SK-N-SH (cell line): ENCODE results near the gene HERC5. TPM values are rescaled to one million over a fixed set of nuclear protein-coding genes. Genes with fewer than 3 reads are reported as not detected.

Experiments
- CTCF ChIA-PET: fragments of 300-600, 350-600 bp; formaldehyde crosslinking; extraction: SDS; loops from one replicate; lab custom pipeline; 2021; lab: Yijun Ruan, JAX
- POLR2A ChIA-PET: fragments of 350-600 bp; sonication (Branson Sonifier 250); formaldehyde crosslinking; extraction: SDS; loops from one replicate; lab custom pipeline; 2020; ENCODE audit warnings: antibody characterized with exemption, inconsistent platforms; lab: Yijun Ruan, JAX
- DNase-seq: peaks from one replicate; pipeline ENCODE4 v3.0.0; 2012
- H2AFZ ChIP-seq: fragments of 200-600 bp; sonication (generic); 2 replicates; pipeline ENCODE4 v1.8.1; 2016; ENCODE audit warnings: antibody characterized with exemption, mild to moderate bottlenecking, low read depth
- H3F3A ChIP-seq: fragments of 200-600 bp; sonication (generic); replicated peaks from 2 replicates; pipeline ENCODE3; 2016; ENCODE audit warnings: antibody characterized with exemption, mild to moderate bottlenecking; ENCODE audit not compliant: insufficient read depth
- H3K27ac ChIP-seq, 2 experiments: fragments of 200-500 bp in 1 of 2; fragments of 200-600 bp in 1 of 2; sonication (Bioruptor generic) in 1 of 2; sonication (generic), shearing (Covaris generic) in 1 of 2; 2 replicates each; pipeline versions ENCODE4 v1.5.1 to v1.6.1; 2014 to 2016; ENCODE audit warnings: low read depth in 2 of 2, inconsistent platforms in 1 of 2, low read length in 1 of 2, mild to moderate bottlenecking in 1 of 2, mixed read lengths in 1 of 2
- H3K27me3 ChIP-seq: fragments of 200-600 bp; sonication (generic), shearing (Covaris generic); 2 replicates; pipeline ENCODE4 v1.6.1; 2016; ENCODE audit warnings: mixed run types; ENCODE audit not compliant: insufficient read depth
- H3K36me3 ChIP-seq, 2 experiments: fragments of 200-500 bp in 1 of 2; fragments of 200-600 bp in 1 of 2; sonication (Bioruptor generic) in 1 of 2; sonication (generic) in 1 of 2; replicated peaks in 1 of 2; 2 replicates each; pipeline versions ENCODE3 to v1.5.1; 2014 to 2016; ENCODE audit warnings: low read length in 1 of 2, mild to moderate bottlenecking in 1 of 2; ENCODE audit not compliant: insufficient read depth in 2 of 2, control insufficient read depth in 1 of 2
- H3K4me1 ChIP-seq, 2 experiments: fragments of 200-500 bp in 1 of 2; fragments of 200-600 bp in 1 of 2; sonication (Bioruptor generic) in 1 of 2; sonication (generic), shearing (Covaris generic) in 1 of 2; 2 replicates each; pipeline versions ENCODE4 v1.5.1 to v1.6.1; 2014 to 2016; ENCODE audit warnings: low read depth in 1 of 2, low read length in 1 of 2, mixed run types in 1 of 2; ENCODE audit not compliant: insufficient read depth in 2 of 2, control insufficient read depth in 1 of 2
- H3K4me2 ChIP-seq: fragments of 200-600 bp; sonication (generic), shearing (Covaris generic); 2 replicates; pipeline ENCODE4 v1.6.1; 2017; ENCODE audit warnings: mixed run types
- H3K4me3 ChIP-seq, 2 experiments: fragments of 200-500 bp in 1 of 2; fragments of 200-600 bp in 1 of 2; sonication (Bioruptor generic) in 1 of 2; sonication (generic), shearing (Covaris generic) in 1 of 2; 2 replicates each; pipeline versions ENCODE4 v1.5.1 to v1.8.1; 2014 to 2016; ENCODE audit warnings: low read depth in 2 of 2, inconsistent platforms in 1 of 2, low read length in 1 of 2, mild to moderate bottlenecking in 1 of 2, mixed read lengths in 1 of 2, moderate library complexity in 1 of 2
- H3K79me2 ChIP-seq: fragments of 200-600 bp; sonication (generic); 2 replicates; pipeline ENCODE4 v1.8.1; 2017; ENCODE audit warnings: mild to moderate bottlenecking; ENCODE audit not compliant: insufficient read depth
- H3K9ac ChIP-seq: fragments of 200-600 bp; sonication (generic); 2 replicates; pipeline ENCODE4 v1.6.1; 2017; ENCODE audit warnings: mixed run types
- H3K9me2 ChIP-seq: fragments of 200-600 bp; sonication (generic); 2 replicates; pipeline ENCODE4 v1.6.1; 2017; ENCODE audit warnings: mixed run types
- H3K9me3 ChIP-seq: fragments of 200-600 bp; sonication (generic); 2 replicates; pipeline ENCODE4 v1.6.1; 2017; ENCODE audit warnings: mixed run types, mild to moderate bottlenecking, moderate library complexity
- H4K20me1 ChIP-seq: fragments of 200-600 bp; sonication (generic); 2 replicates; pipeline ENCODE4 v1.6.1; 2017; ENCODE audit warnings: mild to moderate bottlenecking, mixed run types; ENCODE audit not compliant: insufficient read depth
- CTCF ChIP-seq: fragments of 200-600 bp; sonication (generic); IDR thresholded peaks from 2 replicates; pipeline ENCODE4 v1.6.1; 2017; ENCODE audit warnings: antibody characterized with exemption, mild to moderate bottlenecking, moderate library complexity
- EP300 ChIP-seq, 2 experiments: IDR thresholded peaks; 2 replicates each; pipeline versions ENCODE4 v1.4.0 to v1.6.1; 2012; ENCODE audit warnings: borderline replicate concordance in 1 of 2, low read depth in 1 of 2, low read length in 1 of 2
- FOXJ3 ChIP-seq: sonication (generic); formaldehyde crosslinking; IDR thresholded peaks from 2 replicates; pipeline ENCODE4 v1.5.1; 2020; ENCODE audit warnings: mild to moderate bottlenecking, missing genetic modification reagents
- FOXM1 ChIP-seq: IDR thresholded peaks from 2 replicates; pipeline ENCODE4 v1.4.0; 2012; ENCODE audit warnings: low read depth, mild to moderate bottlenecking
- REST ChIP-seq: IDR thresholded peaks from 2 replicates; pipeline ENCODE4 v1.6.1; 2012; ENCODE audit warnings: mild to moderate bottlenecking, low read depth, low read length, moderate library complexity
- SMC3 ChIP-seq: IDR thresholded peaks from 2 replicates; pipeline ENCODE4 v1.6.1; 2012; ENCODE audit warnings: low read depth, low read length, improper control_type of control experiment
- USF2 ChIP-seq: fragments of 150-350 bp; IDR thresholded peaks from 2 replicates; pipeline ENCODE4 v1.6.1; 2017; ENCODE audit warnings: antibody characterized with exemption, low read length, low read depth, borderline replicate concordance
- WGBS: methylation state at CpG from one replicate; pipeline ENCODE4 v1.1.6; 2017; ENCODE audit warnings: low lambda C conversion rate; 5-methylcytosine and 5-hydroxymethylcytosine counted together
- polyA plus RNA-seq, 3 experiments: library from polyadenylated mRNA; depleted of rRNA; stranded (reverse); fragments of >200 nt; gene quantifications; 2 replicates each; pipeline ENCODE4 v1.2.3, GENCODE V29; 2012

The HERC5 gene
- polyA plus RNA-seq, 1 of the 3 experiments (the other 2 are of a cell fraction), result 0.15 TPM

GRCh38 chr4:88477229-88477860 is 20.4 kb downstream of the HERC5 start (continued):
- TF ChIP-seq FOXJ3 (CRISPR knock-in tag) (no peak), FOXM1 (no peak), CTCF (no peak)

GRCh38 chr4:88478247-88478646 is 21.3 kb downstream of the HERC5 start:
- TF ChIP-seq USF2 (no peak), SMC3 (no peak), REST (no peak), EP300 (IDR thresholded peaks at IDR 0.05; ENCODE audit: borderline replicate concordance in 1 of 2, low read depth in 1 of 2, low read length in 1 of 2) (no peak)
- POLR2A ChIA-PET, result no interaction called here
- DNase-seq, result no peak
- Histone ChIP-seq H3F3A (no peaks in the 10 kb centered on the region), H3K27ac (no peak overlapping the region), H3K9me3 (no peaks in the 10 kb centered on the region), H3K9ac (no peak overlapping the region), H2AFZ (no peak overlapping the region), H3K36me3 (no peaks in the 10 kb centered on the region), H3K9me2 (no peaks in the 10 kb centered on the region), H3K4me1 (no peaks in the 10 kb centered on the region), H3K4me3 (no peak overlapping the region), H3K4me2 (no peak overlapping the region), H4K20me1 (no peaks in the 10 kb centered on the region), H3K79me2 (no peaks in the 10 kb centered on the region), H3K27me3 (no peaks in the 10 kb centered on the region)
- CTCF ChIA-PET, result interaction anchor here (0.9 to 3.9 kb wide), 2 partner anchors 21 to 37 kb away, joined by 3 to 11 read pairs; partner anchors contain the start of gene HERC5
- WGBS, result 79% methylated on average over 2 of the region's 2 CpGs
